HG03139 (cell line): ENCODE measurements around the gene AGRN.
"Not testable (repeated sequence)": the region's sequence is repeated elsewhere in the genome, so short reads cannot be mapped to it uniquely, and the experiment has no call there.

ENCODE experiments used
- ATAC-seq: cut with Tn5 transposase; IDR thresholded peaks from one replicate; pipeline ENCODE4 v1.9.1; 2021; ENCODE audit not compliant: unreplicated experiment

The AGRN gene

DNA sequence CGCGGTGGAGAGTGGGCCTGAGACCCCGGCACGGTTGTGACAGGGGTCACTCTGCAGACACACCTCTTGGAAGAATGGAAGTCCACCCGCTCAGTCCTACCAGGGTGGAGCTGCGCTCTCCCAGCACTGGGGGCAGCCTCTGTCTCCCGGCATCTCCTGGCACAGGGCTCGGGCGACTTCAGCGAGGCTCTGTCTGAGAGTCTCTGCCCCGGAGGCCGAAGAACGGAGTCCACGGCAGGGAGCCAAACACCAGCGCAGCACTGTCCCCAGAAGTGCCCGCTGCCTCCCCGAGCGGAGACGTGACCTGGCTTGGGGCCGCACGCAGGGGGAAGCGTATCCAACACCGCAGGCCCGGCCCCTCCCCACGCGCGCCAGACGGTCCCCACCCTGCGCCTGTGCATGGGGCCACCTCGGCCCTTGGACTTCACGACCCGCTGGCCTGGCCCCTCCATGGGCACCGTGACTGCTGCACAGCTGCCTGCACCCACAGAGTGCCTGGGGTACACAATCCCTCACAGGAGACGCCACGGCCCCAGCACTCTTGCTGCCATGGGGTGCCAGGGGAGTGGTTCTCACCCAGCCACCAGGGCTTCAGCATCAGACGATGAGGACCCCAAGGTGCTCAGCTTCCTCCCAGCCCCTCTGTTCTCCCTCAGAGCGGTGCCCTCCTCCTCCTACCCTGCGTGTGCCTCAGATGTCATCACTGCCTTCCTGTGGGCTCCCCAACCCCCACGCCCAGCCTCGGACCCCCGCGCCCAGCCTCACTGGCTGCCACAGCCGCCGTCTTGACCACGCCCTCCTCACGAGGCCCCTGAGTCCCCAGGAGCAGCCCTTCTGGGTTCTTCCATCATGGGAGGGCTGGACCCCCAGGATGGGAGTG, 69.1 kb downstream of the AGRN start:
- ATAC-seq, result no peak

DNA sequence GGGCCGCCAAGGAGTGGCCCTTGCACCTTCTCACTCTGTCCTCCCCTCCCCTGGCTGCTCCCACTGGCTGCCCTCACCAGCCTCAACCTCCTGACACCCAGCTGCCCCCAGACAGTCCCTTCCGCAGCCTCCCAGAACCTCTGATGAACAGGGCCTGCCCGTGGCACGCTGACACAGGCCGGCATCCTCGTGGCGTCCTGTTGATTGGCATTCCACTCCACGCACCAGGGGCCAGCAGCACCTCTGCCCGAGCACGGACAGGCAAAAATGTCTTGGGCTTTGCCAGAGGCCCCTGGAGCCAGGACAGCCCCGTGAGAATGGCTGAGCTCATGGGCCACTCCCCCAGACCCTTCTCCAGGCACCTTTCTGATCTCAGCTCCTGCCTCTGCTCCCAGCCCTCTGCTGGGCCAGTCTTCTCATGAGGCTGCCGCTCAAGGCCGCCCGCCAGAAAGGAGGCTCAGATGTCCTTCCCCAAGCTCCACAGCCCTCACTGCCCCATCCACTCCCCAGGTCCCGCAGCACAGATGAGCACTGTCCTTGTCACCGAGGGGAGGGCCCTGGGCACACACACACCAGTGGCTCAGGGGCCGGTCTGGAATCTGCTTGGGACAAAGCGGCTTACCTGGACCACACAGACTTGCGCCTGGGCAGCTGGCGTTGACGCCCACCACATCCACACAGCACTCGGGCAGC, 70.0 kb downstream of the AGRN start:
- no peak for ATAC-seq

DNA sequence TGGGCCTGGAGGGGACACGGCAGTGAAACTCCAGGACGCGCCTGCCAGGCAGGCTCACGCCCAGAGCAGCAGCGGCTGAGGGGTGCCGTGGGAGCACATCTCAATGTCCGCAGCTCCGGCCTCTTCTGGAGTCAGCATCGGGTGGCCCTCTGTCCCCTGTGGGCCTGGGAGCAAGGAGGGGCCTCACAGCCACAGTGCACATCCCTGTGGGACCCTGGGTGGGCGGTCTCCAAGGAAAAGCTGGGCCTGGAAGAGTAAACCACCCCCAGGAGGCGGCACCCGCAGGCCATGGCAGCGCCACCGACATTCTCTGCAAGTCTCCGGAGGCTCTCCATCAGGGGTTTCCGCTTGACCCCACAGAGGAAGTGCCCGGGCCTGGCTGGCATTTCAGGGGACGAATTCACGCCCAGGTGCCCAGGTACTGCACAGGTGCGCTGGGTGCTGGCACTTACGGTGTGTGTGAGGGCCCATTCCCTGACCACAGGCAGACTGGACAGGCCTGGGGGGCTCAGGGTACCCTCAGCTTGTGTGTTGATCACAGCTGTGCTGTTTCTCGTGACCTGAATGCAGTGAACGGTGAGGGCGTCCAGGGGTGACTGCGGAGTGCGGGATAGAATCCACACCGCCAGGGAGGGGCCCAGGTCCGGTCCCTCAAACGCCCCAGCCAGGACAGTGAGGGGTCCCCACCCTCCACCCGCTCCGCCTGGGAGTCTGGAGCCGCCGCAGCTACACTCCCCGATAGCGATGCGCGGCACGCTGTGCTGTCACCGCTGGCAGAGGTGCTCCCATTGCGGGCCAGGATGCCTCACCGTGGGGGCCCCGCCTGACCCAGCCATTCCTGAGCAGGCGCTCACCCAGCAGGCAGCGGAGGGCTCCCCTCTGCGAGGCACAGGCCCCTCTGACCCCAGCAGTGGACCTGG, 70.8 kb downstream of the AGRN start:
- ATAC-seq, result no peak

DNA sequence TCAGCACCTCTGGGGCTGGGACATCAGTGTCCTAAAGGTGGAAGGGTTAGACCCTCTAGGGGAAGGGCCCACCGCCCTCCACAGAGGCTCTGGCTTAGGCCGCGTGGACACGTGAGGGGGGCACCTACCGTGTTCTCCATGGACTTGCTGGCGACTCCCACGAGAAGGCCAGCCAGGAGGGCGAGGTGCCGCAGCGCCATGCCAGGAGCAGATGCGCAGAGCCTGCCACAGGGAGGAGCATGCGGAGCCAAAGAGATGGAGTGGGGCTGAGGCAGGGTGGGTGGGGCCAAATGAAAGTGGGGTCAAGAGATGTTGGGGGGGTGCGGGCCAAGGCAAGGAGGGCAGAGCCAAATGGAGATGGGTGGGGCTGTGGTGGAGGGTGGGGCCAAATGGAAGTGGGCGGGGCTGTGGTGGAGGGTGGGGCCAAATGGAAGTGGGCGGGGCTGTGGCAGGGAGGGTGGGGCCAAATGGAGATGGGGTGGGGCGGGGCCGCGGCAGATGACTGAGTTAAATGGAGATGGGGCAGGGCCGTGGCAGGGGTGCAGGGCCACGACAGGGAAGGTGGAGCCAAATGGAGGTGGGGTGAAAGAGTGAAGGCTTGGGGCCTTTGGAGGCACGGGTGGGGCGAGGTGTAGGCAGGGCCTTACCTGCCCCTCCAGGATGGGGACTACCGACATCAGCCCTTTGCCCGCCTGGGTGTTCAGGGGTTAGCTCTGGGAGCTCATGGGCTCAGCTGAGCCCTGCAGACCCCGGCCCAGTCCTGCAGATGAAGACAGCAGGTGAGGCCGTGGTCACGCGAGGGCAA, 71.6 kb downstream of the AGRN start:
- ATAC-seq, result no peak

DNA sequence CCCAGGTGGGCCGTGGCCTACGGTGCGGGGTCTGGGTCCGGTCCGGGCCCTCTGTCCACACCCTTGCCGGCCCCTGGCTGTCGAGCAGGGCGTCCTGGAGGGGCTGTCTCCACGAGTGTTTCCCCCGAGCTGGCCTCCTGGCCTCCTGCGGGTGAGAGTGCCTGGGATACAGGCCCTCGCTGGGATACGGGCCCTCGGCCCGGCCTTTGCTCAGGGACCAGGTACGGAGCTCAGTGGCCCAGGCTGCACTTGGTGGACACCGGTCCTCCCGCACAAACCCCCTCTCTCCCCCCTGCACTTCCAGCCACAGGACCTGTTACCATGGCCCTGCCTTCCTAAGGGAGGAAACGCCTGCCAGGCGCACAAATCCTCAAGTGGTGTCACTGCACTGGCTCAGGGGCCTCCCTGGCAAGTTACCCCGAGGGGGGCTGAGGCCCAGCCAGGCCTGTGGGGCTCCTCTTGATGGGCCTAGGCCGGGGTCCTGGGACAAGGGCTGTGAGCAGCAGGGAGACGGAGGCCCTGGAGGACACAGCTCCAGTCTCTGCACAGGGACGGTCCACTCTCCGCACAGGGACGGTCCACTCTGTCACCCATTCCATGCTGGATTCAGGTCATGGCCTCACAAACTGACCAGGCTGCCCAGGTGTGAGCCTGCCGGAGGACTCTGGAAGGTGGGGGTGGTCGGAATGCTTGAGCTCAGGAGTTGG, 72.4 kb downstream of the AGRN start:
- ATAC-seq, result no peak

DNA sequence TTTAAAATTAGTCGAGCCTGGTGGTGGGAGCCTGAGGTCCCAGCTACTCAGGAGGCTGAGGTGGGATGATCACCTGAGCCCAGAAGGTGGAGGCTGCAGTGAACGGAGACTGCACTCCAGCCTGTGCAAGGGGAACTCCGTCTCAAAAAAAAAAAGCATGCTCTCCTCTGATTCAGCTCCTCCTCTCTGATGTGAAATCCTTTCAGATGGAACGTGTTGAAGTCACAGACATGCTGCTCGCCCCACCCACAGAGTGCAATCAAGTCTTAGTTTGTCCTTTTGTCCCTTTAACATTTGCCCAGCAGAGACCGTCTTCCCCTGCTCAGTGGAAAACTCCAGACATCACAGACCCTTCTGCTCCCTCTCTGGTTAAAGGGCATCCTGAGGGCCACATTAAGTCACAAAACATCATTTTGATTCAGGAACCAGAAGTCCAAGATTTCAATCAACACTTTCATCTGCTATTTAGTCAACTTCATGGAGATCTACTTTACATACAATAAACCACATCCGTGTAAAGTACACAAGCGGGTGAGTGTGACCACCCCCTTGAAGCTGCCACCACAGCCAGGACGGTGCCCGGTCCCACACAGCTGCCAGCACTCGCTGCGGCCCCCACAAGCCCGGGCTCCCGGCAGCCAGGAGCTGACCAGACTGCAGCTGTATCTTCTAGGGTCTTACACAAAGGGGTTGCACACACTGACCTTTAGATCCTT, 73.1 kb downstream of the AGRN start:
- no peak for ATAC-seq

DNA sequence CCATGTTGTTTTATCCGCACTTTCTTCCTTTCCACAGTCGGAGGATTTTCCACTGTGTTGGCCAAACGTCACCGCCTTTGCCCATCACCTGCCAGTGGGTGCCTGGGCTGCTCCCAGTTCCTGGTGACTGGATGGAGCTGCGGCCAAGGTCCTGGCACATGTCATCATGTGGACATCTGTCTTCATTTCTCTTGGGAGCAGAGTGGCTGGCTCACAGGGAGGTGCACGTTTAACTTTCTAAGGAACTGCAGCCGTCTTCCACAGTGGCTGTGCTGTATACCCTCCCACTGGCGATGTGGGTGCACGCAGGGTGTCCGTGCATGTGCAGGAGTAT, 73.7 kb downstream of the AGRN start:
- no peak for ATAC-seq

DNA sequence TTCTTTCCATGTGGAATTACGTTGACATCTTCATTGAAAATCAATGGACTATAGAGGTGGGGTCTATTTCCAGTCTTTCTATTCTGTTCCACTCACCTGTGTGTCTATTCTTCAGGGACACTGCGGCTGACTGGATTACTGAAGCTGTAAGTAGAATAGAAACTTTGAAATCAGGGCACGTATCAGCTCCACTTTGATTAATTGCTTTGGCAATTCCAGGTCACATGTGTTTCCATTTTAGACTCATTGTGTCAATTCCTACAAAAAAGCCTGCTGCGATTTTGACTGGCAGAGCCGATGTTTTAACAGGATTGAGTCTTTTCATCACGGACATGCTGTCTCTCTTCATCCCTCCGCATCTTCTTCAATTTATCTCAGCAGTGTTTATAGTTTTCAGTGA, 75.1 kb downstream of the AGRN start:
- no peak for ATAC-seq

DNA sequence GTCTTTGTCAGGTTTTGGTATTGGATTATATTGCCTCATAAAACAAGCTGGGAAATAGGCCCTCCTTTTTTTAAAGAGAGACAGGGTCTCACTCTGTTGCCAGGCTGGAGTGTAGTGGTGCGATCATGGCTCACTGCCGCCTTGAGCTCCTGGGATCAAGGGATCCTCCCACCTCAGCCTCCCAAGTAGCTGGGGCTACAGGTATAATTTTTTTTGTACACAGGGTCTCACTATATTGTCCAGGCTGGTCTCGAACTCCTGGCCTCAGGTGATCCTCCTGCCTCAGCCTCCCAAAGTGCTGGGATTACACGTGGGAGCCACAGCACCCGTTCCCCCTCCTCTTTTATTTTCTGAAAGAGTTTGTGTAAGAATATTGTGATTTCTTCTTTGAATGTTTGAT, 76.2 kb downstream of the AGRN start:
- not testable (repeated sequence) for ATAC-seq

DNA sequence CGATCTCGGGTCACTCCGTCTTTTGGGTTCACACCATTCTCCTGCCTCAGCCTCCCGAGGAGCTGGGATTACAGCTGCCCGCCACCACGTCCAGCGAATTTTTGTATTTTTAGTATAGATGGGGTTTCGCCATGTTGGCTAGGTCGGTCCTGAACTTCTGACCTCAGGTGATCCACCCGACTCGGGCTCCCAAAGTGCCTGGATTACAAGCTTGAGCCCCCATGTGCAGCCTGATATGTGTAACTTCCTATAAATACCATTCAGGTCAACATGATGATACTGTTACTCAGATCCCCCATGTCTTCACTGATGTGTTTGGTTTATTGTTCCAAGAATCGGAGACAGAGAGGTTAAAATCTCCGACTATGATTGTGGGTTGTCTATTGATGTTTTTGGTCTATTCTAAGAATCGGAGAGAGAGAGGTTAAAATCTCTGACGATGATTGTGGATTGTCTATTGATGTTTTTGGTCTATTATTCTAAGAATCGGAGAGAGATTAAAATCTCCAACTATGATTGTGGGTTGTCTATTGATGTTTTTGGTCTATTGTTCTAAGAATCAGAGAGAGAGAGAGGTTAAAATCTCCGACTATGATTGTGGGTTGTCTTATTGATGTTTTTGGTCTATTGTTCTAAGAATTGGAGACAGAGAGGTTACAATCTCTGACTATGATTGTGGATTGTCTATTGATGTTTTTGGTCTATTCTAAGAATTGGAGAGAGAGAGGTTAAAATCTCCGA, 78.9 kb downstream of the AGRN start:
- no peak for ATAC-seq

DNA sequence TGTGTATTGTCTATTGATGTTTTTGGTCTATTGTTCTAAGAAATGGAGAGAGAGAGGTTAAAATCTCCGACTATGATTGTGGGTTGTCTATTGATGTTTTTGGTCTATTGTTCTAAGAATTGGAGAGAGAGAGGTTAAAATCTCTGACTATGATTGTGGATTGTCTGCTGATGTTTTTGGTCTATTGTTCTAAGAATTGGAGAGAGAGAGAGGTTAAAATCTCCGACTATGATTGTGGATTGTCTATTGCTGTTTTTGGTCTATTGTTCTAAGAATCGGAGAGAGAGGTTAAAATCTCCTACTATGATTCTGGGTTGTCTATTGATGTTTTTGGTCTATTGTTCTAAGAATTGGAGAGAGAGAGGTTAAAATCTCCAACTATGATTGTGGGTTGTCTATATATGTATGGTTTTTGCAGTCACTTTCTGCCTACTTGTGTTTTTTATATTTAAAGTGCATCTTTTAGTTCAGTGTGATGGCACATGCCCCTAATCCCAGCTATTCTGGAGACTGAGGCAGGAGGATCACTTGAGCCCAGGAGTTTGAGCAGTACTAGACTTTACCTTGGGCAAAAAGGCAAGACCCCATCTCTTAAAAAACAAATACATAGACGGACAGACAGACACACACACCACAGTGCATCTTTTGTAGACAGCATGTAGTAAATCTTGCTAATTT, 79.7 kb downstream of the AGRN start:
- no peak for ATAC-seq

DNA sequence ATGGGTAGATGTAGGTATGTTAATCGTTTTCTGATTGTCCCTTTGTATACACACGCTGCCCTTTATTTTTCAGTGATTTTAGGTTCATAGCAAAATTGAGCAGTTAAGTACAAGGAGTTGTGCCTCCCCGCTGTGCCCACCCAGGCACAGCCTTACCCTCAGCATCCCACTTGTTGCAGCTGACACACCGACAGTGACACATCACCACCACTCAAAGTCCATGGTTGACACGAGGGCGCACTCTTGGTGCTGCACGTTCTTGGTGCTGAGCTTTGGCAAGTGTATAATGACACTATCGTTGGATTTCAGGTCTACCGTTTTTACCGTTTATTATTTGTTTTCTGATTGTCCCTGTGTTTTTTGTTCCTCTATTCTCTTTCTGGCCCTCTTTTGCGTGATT, 80.4 kb downstream of the AGRN start:
- ATAC-seq, result no peak

DNA sequence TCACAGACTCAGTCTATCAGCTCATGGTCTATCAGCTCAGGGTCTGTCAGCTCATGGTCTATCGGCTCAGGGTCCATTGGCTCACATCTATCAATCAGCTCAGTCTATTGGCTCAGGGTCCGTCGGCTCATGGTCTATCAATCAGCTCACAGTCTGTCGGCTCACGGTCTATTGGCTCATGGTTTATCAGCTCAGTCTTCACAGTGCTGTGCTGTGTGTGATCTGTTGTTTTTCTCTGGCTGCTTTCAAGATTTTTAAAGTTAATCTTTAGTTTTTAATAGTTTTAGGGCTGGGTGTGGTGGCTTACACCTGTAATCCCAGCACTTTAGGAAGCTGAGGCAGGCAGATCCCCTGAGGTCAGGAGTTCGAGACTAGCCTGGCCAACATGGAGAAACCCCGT, 81.6 kb downstream of the AGRN start:
- no peak for ATAC-seq

DNA sequence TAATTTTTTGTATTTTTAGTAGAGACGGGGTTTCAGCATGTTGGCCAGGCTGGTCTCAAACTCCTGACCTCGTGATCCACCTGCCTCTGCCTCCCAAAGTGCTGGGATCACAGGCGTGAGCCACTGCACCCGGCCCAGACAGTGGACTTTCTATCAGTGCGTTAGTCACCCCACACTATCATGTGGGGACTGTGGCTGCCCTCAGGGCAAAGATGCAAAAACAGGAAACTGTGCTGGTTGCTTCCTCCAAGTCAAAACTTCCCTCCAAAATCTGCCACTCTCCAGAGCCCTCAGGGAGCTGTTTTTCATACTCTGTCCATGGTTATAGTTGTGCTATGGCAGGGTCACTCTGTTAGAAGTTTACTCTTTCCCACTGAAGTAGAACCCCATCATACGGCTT, 84.2 kb downstream of the AGRN start:
- not testable (repeated sequence) for ATAC-seq
